GOT3 (cell line): ENCODE data around the gene SLC49A4.

Experiments
- DNase-seq: peaks from one replicate; lab custom pipeline; 2025; ENCODE audit warnings: mixed read lengths; lab: John Stamatoyannopoulos, UW

Gene SLC49A4

DNA sequence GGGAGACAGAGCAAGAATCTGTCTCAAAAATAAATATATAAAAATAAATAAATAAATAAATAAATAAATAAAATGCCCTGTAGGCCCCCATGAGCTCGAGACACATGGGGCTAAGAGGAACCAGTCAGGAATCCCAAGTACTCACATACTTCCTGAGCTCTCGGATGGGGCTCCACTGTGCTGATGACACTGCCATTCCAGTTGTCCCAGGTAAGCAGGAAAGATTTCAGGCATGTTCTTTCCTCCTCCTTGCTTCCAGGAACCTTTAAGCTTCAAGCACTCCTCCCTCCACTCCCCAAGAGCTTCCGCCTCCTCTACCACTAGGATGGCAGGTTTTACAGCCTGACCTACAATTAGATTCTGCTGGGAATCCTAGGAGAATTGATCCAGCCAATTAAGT lies 113.4 kb downstream of the SLC49A4 start:
- DNase-seq: no peak

DNA sequence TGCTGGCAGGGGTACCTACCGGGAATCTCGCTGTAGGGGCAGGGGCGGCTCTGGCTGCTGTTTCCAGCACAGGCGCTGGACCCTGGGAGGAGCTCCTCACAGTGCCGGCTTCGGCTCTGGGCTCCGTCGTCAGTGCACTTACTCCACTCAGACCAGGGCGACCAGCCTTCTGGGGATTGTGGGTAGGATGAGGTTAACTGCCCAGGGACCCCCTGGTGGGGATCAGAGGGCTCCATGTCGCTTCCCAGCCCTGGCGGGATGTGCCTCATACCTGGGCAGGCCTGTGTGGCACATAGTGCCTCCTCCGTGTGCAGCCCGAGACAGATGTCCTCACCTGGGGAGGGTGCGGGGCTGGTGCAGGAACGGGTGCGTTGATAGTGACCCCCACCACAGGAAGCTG lies 117.0 kb downstream of the SLC49A4 start:
- no peak for DNase-seq

DNA sequence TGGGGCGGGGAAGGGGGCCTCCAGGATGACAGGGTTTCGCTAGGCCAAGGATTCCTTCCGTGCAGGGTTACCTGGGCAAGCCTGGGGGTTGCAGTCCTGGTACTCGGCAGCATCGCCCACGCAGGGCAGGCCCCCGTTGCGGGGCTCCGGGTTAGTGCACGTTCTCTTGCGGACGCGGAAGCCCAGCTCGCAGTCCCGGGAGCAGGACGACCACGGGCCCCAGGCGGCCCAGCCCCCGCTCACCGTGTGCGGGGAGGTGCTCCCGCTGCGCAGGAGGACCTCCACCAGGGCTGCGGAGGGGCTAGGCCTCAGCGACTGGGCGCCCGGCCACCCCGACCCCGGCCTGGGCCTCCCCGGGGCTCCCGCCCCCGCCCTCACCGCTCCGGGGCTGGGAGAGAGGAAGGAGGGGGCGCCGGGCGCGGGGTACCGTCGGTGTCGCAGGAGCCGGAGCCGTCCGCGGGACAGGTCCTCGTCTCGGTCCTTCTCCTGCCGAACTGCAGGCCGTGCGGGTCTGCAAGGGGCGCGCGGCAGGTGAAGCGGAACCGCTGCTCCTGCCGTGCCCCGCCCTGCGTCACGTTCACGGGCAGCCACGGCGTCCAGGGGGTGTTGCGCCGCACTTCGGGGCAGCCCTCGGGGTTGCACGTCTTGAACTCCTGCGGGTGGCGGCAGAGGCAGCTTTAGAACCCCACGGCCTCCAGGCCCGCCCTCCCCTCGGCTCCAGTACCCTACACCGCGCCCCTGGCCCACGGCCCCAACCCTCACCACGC lies 118.1 kb downstream of the SLC49A4 start:
- DNase-seq: no peak

DNA sequence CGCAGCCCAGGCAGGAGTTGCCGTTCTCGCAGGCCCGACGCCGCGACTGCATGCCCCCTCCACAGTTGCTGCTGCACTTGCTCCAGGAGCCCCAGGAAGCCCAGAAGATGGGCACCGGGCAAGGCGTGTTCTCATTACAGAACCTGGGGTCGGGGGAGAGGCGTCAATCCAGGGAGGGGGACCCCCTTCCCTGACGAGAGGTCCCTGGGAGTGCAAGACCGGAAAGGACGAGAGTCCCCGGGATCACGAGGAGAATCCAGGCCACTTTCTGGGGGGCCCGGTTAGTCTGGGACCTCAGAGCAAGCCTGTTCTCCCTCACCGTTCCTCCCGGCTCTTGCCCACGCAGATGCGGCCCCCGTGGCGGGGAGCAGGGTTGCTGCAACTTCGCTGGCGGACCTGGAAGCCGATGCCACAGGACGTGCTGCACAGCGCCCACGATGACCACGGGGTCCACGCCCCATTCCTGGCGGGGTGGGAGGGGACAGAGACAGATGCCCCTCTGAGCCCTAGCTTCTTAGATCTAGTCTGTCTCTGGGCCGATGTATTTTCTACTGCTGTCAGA lies 118.8 kb downstream of the SLC49A4 start:
- no peak for DNase-seq

DNA sequence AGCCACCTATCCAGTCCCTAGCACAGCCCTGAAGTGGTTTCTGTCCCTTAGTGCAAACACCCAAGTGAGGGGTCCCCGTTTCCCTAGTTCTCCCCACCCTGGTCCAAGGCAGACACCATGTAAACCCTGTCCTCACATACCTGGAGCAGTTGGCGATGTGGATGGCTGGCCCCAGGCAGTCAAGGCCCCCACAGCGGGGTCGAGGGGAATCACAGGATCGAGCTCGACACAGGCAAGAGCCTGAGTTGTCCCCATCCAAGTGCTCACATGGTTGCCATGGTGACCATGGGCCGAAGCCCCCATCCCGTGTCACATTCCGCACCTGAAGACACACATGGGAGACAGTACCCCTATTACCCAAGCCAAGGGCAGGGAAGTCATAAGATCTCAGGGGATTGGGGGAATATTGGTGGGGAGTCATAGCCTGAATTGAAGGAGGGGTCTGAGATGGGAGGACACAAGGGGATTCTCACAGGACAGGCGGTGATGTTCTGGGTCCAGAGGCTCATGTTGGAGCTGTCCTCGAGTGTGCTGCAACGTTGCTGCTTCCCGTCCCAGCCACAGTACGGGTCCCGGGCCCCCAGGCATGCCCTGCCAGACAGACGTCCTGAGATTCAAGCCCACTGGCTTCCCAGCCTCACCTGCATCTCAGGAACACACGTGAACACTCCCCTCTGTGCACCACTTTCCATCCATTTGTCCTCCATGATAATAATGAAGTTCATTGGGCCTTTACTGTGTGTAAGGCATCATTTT lies 120.6 kb downstream of the SLC49A4 start:
- no peak for DNase-seq

DNA sequence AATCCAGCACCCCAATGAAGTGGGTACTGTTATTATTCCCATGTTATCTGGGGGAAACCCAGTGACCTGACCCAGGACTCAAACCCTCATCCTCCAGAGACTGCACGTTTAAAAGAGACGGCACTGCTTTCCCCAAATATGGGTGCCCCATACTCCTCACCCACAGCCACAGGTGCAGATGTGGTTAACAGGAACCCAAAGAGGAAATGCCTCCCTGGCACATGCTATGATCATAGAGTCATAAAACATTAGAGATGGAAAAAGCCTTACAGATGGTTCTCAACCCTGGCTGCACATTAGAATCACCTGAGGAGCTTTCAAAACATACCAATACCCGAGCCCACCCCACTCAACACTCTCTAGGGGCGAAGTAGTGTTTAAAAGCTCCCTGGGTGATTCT lies 121.2 kb downstream of the SLC49A4 start:
- no peak for DNase-seq

DNA sequence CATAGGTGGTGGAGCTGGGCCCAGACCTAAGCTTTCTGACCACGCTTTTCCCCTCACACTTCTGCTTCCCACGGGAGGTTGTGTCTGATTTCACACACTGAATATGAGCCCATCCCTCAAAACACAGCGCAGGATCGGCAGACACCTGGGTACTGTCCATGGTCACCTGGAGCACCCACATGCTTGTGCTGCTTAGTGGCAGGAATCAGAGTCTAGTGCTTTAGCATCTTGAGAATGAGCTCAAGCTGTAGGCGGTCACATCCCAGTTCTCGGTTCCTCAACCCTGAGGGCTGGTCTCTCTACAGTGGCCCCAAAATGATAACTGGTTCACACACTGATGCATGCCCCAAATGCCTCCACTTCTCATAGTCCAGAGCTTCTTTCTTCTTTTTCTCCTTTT lies 121.7 kb downstream of the SLC49A4 start:
- no peak for DNase-seq

DNA sequence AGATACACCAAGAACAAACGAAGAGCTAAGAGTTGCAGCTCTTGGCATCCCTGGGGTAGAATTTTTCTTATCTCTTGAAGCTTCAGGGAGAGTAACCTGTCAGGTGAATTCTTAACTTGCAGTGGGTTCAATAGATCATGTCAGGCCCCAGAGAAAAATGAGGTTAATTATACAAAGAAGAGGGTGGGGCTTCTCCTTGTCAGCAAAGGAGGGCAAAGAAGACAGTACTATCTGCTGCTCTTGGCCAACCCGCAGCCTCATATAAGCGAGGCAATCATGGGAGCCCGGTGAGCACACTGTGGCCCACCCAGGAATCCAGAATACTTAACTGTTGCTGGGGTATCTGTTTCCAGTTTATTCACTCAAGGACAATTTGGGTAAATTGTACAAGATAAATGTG lies 122.5 kb downstream of the SLC49A4 start:
- no peak for DNase-seq

DNA sequence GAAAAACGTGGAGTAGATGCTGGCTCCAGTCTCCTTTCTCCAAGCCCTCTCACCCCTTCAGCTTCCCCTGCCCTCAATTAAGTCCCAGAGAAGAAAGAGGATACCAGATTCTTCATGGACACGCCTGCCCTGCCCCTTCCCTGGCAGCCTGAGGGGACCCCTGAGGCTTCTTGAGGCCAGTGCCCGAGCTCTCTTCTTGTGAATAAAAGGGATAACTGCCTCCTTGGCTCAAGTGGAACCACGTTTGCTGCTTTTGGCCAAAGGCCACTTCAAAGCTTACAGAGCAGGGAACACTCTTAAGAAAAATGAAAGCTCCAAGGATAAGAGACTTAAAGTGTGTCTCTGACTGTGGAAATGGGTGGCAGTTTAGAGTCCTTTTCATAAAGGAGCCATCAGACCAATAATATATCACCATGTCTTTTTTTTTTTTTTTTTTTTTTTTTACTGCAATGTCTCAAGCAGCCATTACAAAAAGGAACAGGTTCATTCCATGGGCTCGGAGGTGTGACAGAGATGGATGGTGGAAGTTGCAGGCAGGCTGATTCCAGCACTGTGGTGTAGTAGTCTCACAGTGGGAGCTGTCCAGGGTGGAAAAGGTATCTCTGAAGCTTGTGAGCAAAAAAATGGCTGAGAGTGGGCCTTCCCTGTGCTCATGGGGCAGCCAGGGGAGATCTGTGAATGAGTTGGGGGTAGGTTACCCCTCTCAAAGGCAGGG lies 123.9 kb downstream of the SLC49A4 start:
- no peak for DNase-seq

DNA sequence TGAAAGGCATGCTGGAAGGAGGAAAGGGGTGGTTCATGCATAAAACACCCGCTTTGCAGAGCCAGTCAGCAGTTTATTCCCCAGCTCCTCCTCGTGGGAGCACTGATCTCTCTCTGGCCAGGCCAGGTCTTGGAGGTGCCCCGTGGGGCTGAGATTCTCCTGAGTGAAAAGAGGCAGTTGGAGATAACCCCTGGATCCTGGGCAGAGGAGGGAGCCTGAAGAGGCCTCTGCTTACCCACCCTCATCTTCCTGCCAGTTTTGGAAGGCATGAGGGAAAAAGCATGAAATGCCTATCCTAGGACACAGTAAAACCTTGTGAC lies 124.4 kb downstream of the SLC49A4 start:
- no peak for DNase-seq

DNA sequence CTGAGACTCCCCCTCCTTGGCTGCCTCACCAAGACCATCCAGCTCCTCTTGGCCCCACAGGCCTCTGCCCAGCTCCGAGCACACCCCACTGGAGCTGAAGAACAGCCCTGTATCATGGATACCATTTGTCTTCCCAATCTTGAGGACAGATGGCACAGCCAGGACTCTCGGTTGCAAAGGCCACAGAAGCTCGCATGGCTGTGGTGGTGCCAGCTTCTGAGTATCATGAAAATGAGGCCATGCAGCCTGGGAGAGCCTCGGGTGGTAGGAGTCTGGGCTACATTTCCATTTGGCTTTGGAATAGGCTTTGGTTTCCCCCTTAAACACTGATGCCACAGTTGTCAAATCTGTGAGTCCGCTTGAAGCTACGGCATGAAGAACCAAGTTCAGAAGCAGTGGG lies 126.1 kb downstream of the SLC49A4 start:
- no peak for DNase-seq

DNA sequence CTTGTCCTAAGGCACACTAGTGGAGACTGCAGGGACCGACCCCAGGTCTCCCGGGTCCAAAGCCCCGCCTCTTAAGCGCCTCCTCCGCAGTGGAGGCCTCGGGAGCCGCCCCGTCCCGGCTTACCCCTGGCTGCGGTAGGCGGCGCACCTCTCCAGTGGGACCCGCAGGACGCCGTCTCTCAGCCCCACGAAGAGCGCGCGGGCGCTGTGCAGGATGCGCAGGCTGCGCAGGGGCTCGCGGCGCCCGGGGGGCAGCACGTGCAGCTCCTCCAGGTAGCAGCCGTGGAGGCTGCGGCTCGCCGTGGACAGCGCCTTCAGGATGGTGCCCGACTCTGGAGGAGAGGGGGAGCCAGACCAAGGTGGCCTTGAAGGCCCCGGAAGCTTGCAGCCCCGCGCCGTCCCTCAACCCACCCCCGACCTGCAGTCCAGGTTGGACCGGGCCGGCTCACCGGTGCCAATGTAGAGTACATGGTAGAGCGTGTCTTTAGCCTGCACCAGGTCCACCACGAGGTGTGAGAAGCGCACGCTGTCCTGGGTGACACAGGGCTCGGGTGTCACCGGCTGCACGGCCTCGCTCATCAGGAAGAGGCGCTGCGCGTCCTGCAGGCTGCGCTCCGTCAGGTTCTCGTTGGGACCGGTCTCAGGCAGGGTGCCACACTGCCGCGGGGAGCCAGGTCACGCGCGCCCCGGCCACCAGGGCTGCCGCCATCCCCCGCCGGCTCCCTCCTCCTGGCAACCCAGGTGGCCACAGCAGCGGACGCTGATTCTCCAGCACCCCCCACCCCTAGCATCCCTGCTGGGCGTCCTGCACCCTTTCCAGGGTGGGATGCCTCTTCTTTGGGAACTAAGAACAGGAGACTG lies 127.2 kb downstream of the SLC49A4 start:
- no peak for DNase-seq

DNA sequence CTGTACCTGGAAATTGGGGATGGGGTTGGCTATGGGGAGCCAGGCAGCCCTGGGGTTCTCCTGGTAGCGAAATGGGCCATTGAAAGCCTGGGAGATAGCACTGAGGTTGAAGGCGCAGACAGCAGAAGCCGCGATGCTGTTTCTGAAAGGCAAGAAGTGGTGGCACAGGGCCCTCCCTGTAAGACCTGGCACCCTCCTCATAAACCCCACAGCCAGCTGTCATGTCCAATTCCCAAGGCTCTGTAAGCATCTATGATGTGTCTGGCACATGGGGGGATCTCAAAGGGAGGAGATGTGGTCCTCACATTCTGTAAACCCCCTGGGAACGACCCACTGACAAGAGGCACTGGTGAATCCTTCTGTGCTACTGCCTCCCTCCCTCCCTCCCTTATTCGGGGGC lies 128.7 kb downstream of the SLC49A4 start:
- no peak for DNase-seq

DNA sequence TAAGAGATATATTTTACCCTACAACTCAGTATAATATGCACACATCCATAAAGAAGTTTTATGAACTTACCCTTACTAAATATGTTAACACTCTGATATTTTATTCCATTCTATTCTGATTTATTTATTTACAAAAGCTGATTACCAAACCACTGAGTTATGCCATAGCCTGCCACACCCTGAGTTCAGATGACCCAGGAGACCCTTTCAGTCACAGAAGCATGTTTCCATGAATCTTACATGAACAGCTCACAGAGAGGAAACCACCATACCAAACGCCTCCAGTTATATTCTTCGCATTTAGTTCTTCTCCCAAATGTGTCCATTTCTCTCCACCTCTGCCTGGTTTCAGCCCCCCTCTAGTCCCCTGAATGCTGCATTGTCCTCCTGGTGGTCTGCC lies 129.2 kb downstream of the SLC49A4 start:
- DNase-seq: no peak

DNA sequence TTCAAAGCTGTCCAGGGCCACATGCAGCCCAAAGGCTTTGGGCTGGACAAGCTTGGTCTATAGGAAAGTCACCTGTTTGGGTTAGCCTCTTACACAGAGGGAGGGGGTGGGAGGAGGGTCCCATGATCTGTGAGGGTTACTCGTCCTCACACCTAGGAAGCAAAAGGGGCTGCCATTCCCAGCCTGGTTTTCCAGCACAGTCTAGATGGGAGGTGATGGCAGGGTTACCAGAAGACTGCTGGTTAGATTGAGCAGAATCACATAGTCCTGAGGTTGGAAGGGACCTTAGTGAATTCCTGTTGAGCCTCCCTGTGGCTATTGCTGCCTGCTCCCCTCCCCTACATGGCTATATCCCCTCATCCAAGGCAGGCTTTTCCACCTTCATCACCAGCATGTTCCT lies 130.9 kb downstream of the SLC49A4 start:
- no peak for DNase-seq

DNA sequence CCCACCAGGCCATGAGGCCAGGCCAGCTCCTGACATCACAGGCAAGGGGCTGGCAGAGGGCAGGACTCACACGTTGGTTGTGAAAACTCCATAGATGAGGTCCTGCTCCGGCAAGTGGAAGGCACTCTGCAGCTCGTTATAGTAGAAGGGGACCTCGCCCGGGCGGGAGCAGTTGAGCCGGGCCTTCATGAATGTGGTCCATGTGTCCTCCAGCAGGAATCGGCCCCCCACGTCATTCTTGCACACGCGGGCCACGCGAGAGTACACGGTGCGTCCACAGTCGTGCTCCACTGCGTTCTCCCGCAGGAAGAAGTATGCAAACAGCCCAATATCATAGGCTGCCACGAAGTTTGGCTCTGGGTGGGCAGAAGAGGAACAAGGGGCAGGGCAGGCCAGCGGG lies 131.5 kb downstream of the SLC49A4 start:
- no peak for DNase-seq

DNA sequence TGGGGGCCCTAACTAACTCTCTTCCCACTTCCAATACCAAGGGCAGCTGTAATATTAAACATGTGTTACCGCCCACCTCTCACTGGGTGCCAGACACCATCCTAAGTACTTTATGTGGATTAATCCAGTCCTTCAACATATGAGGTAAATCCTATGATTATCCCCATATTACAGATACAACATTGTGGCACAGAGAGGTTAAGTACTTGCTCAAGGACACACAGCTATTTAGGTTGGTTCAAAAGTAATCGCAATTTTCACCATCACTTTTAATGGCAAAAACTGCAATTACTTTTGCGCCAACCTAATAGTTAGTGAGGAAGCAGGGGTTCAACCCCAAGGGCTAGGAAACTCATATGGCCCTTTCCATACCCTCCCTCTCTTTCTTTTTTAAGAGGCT lies 131.9 kb downstream of the SLC49A4 start:
- DNase-seq: no peak

DNA sequence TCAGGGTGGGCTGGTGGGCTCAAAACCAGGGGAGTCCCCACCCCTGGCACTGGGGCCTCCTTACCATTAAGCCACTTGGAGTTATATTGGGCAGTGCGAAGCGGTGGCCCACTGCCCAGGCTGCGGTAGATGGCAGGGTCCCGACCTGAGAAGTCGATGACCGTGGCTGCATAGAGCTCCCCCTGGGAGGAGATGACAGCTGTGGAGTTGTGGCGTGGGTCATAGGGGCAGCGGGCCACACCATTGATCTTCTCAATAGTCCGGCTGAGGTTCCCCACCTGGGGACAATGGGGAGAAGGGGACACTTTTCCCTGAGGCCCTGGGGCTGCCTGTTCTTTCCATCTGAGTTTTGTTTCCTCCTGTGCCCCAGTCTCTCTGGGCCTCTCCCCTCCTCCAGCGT lies 132.9 kb downstream of the SLC49A4 start:
- DNase-seq: no peak

DNA sequence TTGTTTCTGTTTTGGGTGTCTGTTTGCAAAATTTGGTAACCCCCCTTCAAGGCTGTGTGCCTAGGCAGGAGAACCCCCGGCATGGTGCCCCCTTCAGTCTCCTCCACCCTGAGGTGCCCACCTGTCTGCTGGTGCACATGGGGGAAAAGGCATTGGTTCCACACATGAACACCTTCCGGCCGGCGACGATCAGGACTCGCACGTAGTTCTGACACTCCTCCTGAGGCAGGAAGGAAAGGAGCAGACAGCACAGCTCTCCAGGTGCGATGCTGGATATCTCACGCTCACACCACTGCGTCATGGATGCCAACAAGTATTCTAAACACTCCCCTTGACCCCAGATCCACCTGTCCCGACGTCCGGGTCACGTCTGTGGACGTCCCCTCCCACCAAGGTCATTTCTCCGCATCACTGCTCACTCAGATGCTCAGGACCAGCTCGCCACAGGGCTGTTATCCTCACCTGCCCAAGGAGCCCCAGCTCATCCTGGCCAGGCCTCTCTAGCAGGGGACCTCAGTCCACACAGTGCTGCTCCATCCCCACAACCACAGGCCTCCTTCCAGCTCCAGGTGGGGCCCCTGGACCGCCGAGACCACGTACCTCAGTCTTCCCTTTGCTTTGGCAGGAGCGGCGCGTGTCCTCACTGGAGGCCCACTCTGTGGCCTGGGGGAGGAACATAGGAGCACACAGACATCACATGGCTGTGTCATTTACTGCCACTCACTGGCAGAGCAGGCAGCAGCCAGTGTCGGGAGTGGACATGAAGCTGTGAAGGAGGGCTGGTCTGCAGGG lies 133.7 kb downstream of the SLC49A4 start:
- DNase-seq: no peak

DNA sequence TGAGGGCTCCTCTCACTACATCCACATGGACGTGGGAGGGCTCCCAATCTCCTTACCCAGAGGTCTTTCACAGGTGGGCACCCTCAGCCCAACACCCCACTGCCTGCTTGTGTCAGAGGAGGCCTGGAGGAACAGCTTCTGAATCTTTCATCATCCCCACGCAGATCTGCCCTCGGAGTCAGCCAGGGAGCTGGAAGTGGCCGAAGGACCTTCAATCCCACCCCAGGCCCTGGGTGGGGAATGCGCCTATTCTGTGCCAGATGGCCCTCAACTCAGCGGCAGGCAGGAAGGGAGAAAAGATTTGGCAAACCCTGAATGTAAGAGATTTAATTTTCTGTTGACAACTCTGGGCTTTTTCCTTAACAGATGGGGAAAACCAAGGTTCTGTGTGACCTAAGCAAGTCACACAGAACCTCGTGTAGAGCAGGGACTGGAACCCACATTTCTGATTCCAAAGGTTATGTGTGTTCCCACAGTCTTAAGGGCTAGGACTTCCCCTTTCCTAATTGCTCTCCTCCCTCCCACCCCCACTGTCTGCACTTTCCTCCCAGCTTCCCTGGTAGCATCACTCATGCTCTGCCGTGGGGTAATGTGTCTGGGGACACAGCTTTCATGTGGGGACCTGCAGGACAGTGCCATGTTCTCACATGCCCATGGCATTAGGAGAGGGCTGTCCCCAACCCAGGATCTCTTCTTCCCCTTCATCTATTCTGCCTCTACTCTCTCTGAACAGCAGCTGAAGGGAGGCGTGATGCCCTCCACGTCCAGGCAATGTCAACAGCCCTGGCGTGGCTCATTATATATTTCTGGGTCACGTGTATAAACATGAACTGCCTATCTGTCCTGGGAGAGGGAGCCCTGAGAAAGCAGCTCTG lies 134.6 kb downstream of the SLC49A4 start:
- DNase-seq: no peak
